ENCODE results near the gene KLHDC4. TPM values are rescaled to one million over a fixed set of nuclear protein-coding genes. Genes with fewer than 3 reads are reported as not detected.

Gene KLHDC4
- total RNA-seq, 1 donor from 2014 or later = 20.5 TPM

- Mint-ChIP-seq H3K36me3 (ENCODE audit: low read depth) (peaks cover 15% of the 10 kb centered on the region), H3K9me3 (ENCODE audit: low read depth) (no peaks in the 10 kb centered on the region), H3K4me1 (ENCODE audit: low read depth) (no peaks in the 10 kb centered on the region), H3K27me3 (ENCODE audit: low read depth) (no peaks in the 10 kb centered on the region), H3K27ac (ENCODE audit: unreplicated experiment) (no peak overlapping the region), H3K4me3 (ENCODE audit: unreplicated experiment) (no peak overlapping the region)
- DNase-seq (ENCODE audit: low spot score) = no peak
- TF ChIP-seq CTCF (IDR thresholded peaks at IDR 0.05) = no peak
These were observed 69.1 kb downstream of the KLHDC4 start for GRCh38 chr16:87696726-87697125.

DNA sequence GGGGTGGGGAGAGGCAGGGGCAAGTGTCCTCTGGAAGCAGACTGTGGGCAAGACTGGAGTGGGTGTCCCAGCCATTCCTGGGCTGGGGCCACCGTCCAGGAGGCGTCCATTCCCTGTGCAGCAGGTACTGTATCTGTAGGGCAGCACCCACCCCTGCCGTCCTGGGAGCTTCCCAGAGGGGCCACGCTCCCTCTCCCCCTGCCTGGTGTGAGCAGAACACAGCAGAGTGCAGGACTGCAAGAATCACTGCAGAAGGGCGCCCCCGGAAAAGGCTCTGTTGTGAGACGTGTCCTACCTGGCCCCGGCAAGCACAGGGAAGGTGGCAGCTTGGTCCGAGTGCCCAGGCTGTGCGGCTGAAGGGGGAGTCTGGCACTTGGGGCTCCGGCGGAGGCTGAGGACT is 70.3 kb downstream of the KLHDC4 start:
- TF ChIP-seq CTCF (IDR thresholded peaks at IDR 0.05) = no peak
- no peaks in the 10 kb centered on the region for H3K27me3 Mint-ChIP-seq (ENCODE audit: low read depth)
- DNase-seq (ENCODE audit: low spot score) = no peak
- peaks cover 14% of the 10 kb centered on the region for H3K36me3 Mint-ChIP-seq (ENCODE audit: low read depth)
- H3K27ac Mint-ChIP-seq (ENCODE audit: unreplicated experiment) = no peak overlapping the region
- H3K4me1 Mint-ChIP-seq (ENCODE audit: low read depth) = no peaks in the 10 kb centered on the region
- H3K4me3 Mint-ChIP-seq (ENCODE audit: unreplicated experiment) = no peak overlapping the region
- no peaks in the 10 kb centered on the region for H3K9me3 Mint-ChIP-seq (ENCODE audit: low read depth)

- Mint-ChIP-seq H3K36me3 (ENCODE audit: low read depth) (peaks cover 11% of the 10 kb centered on the region), H3K27me3 (ENCODE audit: low read depth) (no peaks in the 10 kb centered on the region), H3K27ac (ENCODE audit: unreplicated experiment) (no peak overlapping the region), H3K9me3 (ENCODE audit: low read depth) (no peaks in the 10 kb centered on the region), H3K4me3 (ENCODE audit: unreplicated experiment) (no peak overlapping the region), H3K4me1 (ENCODE audit: low read depth) (no peaks in the 10 kb centered on the region)
- DNase-seq (ENCODE audit: low spot score) = no peak
- no peak for TF ChIP-seq CTCF (IDR thresholded peaks at IDR 0.05)
These were observed 71.2 kb downstream of the KLHDC4 start for GRCh38 chr16:87694441-87695125.

DNA sequence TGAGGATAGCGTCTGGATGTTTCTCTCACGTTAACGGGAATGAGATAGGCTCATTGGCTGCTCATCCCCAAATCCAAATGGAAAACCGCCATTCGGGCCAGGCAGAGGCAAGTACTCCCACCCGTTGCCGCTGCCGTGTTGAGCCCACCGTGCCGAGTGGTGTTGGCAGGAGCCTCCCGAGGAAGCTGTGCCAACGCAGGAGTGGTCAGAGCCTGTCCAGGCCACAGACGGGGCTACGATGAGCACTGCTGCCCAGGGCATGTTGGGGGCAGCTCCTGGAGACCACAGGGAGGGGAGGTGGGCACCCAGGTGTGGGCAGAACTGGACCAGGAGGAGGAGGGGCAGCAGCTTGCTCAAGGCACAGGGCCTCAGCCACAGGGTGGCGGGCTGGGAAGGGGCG is 72.0 kb downstream of the KLHDC4 start:
- no peak for DNase-seq (ENCODE audit: low spot score)
- no peak for TF ChIP-seq CTCF (IDR thresholded peaks at IDR 0.05)
- H3K4me3 Mint-ChIP-seq (ENCODE audit: unreplicated experiment) = no peak overlapping the region
- no peaks in the 10 kb centered on the region for H3K4me1 Mint-ChIP-seq (ENCODE audit: low read depth)
- peaks cover 11% of the 10 kb centered on the region for H3K36me3 Mint-ChIP-seq (ENCODE audit: low read depth)
- H3K9me3 Mint-ChIP-seq (ENCODE audit: low read depth) = no peaks in the 10 kb centered on the region
- H3K27me3 Mint-ChIP-seq (ENCODE audit: low read depth) = no peaks in the 10 kb centered on the region
- no peak overlapping the region for H3K27ac Mint-ChIP-seq (ENCODE audit: unreplicated experiment)

DNA sequence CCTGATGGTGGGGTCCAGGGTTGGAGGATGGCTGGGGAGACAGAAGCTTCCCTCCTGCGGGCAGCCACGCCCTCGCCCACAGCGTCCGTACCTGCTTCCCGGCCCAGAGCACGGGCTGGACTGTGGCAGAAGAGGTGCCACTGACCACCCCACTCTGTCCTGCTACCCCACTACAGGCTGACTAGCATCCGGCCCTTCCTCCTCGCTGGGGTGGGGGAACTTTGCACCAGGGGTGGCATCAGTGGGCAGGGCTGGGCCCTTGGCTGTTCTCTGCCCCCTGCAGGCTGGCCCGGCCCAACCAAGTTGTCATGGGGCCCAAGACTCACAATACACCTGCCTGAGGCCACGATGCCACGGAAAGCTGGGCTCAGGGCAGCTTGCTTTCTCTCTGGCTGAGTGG is 73.0 kb downstream of the KLHDC4 start:
- Mint-ChIP-seq H3K9me3 (ENCODE audit: low read depth) (no peaks in the 10 kb centered on the region), H3K36me3 (ENCODE audit: low read depth) (peaks cover 11% of the 10 kb centered on the region), H3K27ac (ENCODE audit: unreplicated experiment) (no peak overlapping the region), H3K4me3 (ENCODE audit: unreplicated experiment) (no peak overlapping the region), H3K27me3 (ENCODE audit: low read depth) (peaks cover 3% of the 10 kb centered on the region), H3K4me1 (ENCODE audit: low read depth) (no peaks in the 10 kb centered on the region)
- no peak for TF ChIP-seq CTCF (IDR thresholded peaks at IDR 0.05)
- DNase-seq (ENCODE audit: low spot score) = no peak

Measured in chondrocyte (in vitro differentiated cells).